ENCODE measurements around the gene ARAP1.

The ARAP1 gene

GRCh38 chr11:72635933-72636332 is 116.3 kb downstream of the ARAP1 start:
- H3K36me3 ChIP-seq: peaks cover 4% of the 10 kb centered on the region; the same call in 1 of the 2 replicates
- no peak for TF ChIP-seq CTCF (IDR thresholded peaks at IDR 0.05; ENCODE audit: low read depth, low read length)
- H3K4me3 ChIP-seq (ENCODE audit: low read depth, low read length): no peak overlapping the region; the same call in 1 of the 2 replicates
- H3K27ac ChIP-seq: peak overlapping the region; percentile 87
- DNase-seq: no peak
- no peaks in the 10 kb centered on the region for H3K9me3 ChIP-seq (ENCODE audit: severe bottlenecking)
- no peaks in the 10 kb centered on the region for H3K27me3 ChIP-seq (ENCODE audit: insufficient read depth, low read depth, severe bottlenecking)

- no peaks in the 10 kb centered on the region for H3K9me3 ChIP-seq (ENCODE audit: severe bottlenecking)
- no peaks in the 10 kb centered on the region for H3K27me3 ChIP-seq (ENCODE audit: insufficient read depth, low read depth, severe bottlenecking)
- no peak for DNase-seq
- peaks cover 4% of the 10 kb centered on the region; the same call in 1 of the 2 replicates for H3K36me3 ChIP-seq
- no peak overlapping the region for H3K4me3 ChIP-seq (ENCODE audit: low read depth, low read length)
- peak overlapping the region; percentile 87 for H3K27ac ChIP-seq
- no peak for TF ChIP-seq CTCF (IDR thresholded peaks at IDR 0.05; ENCODE audit: low read depth, low read length)
Observed at GRCh38 chr11:72635309-72635915, 116.8 kb downstream of the ARAP1 start.

All from WERI-Rb-1 (cell line).